RWPE2 (cell line): Measurements from ENCODE around the gene EPGN.

Source experiments
- ATAC-seq: fragments of 200-7000 bp; cut with Tn5 transposase; 3 replicates; pipeline ENCODE4 v1.9.1; 2021; ENCODE audit warnings: low read depth
- DNase-seq: peaks from one replicate; pipeline ENCODE4 v3.0.0-alpha.2; 2020; ENCODE audit warnings: low spot score
- H3K27ac ChIP-seq: fragments of 450-650 bp; 2 replicates; pipeline ENCODE4 v1.5.1; 2017; ENCODE audit warnings: mild to moderate bottlenecking; ENCODE audit not compliant: poor library complexity, severe bottlenecking
- H3K27me3 ChIP-seq: fragments of 250-450 bp; sonication (Bioruptor Pico); 2 replicates; pipeline ENCODE4 v1.5.1; 2021; ENCODE audit warnings: mild to moderate bottlenecking, moderate library complexity; ENCODE audit not compliant: insufficient read depth, poor library complexity, severe bottlenecking
- H3K36me3 ChIP-seq: fragments of 250-450 bp; sonication (Bioruptor Pico); 2 replicates; pipeline ENCODE4 v1.5.1; 2020; ENCODE audit warnings: low read depth, mild to moderate bottlenecking, moderate library complexity
- H3K4me1 ChIP-seq: fragments of 250-450 bp; sonication (Bioruptor Pico); 2 replicates; pipeline ENCODE4 v1.5.1; 2021; ENCODE audit warnings: mild to moderate bottlenecking, moderate library complexity; ENCODE audit not compliant: insufficient read depth, poor library complexity, severe bottlenecking
- H3K4me3 ChIP-seq: fragments of 250-450 bp; sonication (Bioruptor Pico); 2 replicates; pipeline ENCODE4 v1.5.1; 2021; ENCODE audit warnings: mild to moderate bottlenecking, moderate library complexity; ENCODE audit not compliant: severe bottlenecking
- H3K9me3 ChIP-seq: fragments of 250-450 bp; sonication (Bioruptor Pico); 2 replicates; pipeline ENCODE4 v1.5.1; 2021; ENCODE audit warnings: mild to moderate bottlenecking, moderate library complexity; ENCODE audit not compliant: severe bottlenecking
- CTCF ChIP-seq: fragments of 450-650 bp; IDR thresholded peaks from one replicate; pipeline ENCODE4 v1.5.1; 2017; ENCODE audit warnings: mild to moderate bottlenecking, moderate library complexity; ENCODE audit not compliant: poor library complexity, severe bottlenecking

Gene EPGN

DNA sequence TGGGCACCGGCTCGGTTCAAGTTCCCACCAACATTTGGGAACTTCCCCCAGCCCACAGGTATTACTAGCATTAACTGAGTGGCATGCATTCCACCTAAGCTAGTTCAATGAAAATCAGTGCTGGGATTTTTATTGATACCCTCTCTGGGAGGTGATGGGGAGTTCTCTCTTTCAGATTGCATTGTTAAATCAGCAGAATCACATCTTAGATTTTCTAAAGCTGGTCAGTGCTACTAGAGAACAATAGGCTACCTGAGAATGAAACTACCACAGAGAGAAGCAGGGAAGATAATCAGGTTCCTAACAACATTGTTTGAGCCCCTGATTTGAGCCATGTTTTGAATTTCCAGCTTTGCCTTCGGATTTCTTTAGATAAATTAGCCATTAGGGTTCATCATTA lies 16.0 kb downstream of the EPGN start:
- peaks cover 34% of the 10 kb centered on the region for H3K4me1 ChIP-seq
- no peak for ATAC-seq
- H3K36me3 ChIP-seq, result 0 out of 2 replicates have a peak, but pooled peaks cover 3% of the 10 kb centered on the region

GRCh38 chr4:74325886-74326285 lies 17.6 kb downstream of the EPGN start:
- no peak overlapping the region for H3K27ac ChIP-seq
- H3K4me1 ChIP-seq, result peaks cover 29% of the 10 kb centered on the region
- DNase-seq, result no peak
- H3K36me3 ChIP-seq, result 0 out of 2 replicates have a peak, but pooled peaks cover 3% of the 10 kb centered on the region
- ATAC-seq, result no peak
- no peaks in the 10 kb centered on the region for H3K9me3 ChIP-seq
- TF ChIP-seq CTCF, result no peak
- H3K27me3 ChIP-seq, result no peaks in the 10 kb centered on the region
- no peak overlapping the region for H3K4me3 ChIP-seq

More for the DNA sequence above, 16.0 kb downstream of the EPGN start:
- H3K27me3 ChIP-seq, result no peaks in the 10 kb centered on the region
- H3K4me3 ChIP-seq, result no peak overlapping the region
- TF ChIP-seq CTCF, result no peak
- no peaks in the 10 kb centered on the region for H3K9me3 ChIP-seq
- no peak for DNase-seq
- no peak overlapping the region for H3K27ac ChIP-seq

DNA sequence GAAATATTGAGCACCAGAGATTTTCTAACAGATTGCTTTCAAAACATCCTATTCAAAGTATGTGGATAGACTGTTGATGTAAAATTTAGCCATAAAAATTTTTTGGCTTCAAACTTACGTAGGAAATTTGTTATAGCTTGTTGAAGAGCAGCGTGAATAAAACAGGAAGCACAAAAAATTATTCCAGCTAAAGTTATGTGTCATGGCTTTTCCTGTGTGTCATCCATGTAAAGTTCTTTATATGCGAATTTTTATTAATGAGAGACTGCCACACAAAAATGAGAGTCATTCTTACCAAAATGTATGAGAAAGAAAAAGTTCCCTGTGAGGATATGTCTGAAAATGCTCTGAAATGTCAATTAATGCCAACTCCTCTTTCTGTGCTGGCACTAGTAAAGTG lies 19.5 kb downstream of the EPGN start:
- DNase-seq (no peak), ATAC-seq (peak; percentile 59)
- peaks cover 24% of the 10 kb centered on the region for H3K4me1 ChIP-seq
- H3K36me3 ChIP-seq, result 0 out of 2 replicates have a peak, but pooled peaks cover 3% of the 10 kb centered on the region
- no peak for TF ChIP-seq CTCF
- H3K4me3 ChIP-seq, result no peak overlapping the region
- H3K27ac ChIP-seq, result peak overlapping the region; percentile 91
- H3K27me3 ChIP-seq, result no peaks in the 10 kb centered on the region
- H3K9me3 ChIP-seq, result no peaks in the 10 kb centered on the region

DNA sequence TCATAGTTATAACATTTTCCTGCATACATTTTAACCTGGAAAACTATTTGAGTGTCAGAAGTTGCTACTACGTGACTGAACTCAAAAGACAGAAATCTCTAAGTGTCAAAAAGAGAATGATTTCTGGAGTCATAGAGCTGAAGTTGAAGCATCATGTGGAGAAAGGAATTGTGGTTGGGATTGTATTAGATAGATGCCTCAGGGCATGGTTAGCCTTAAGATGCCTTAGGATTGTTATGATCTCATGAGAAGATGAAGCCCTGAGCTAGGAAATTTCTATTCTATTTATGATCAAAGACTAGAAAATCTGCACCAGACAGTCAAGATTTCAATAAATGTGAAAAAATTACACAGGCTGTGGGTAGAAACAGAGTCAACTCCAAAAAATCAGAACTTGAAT lies 20.2 kb downstream of the EPGN start:
- Histone ChIP-seq H3K4me3 (no peak overlapping the region), H3K27me3 (no peaks in the 10 kb centered on the region), H3K36me3 (0 out of 2 replicates have a peak, but pooled peaks cover 3% of the 10 kb centered on the region), H3K4me1 (peaks cover 24% of the 10 kb centered on the region), H3K27ac (peak overlapping the region; percentile 91), H3K9me3 (no peaks in the 10 kb centered on the region)
- no peak for TF ChIP-seq CTCF
- DNase-seq (no peak), ATAC-seq (peak; percentile 54; the same call in 1 of the 3 replicates)

DNA sequence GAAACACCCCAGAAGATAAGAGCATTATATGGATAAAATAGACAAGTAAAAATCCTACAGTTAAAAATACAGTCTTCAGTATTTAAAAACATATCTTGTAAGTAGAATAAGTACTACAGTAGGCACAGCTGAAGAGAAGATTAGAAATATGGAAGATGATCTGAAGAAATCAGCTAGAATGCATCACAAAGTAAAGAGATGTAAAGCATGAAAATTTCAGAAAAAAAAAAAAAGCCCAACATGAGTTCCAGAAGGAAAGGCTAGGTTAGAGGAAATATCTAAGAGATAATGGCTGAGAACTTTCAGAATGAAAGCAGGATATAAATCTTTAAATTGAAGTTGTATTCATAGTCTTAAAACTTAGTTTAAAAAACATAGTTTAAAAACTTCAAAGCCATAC lies 21.0 kb downstream of the EPGN start:
- Histone ChIP-seq H3K27me3 (no peaks in the 10 kb centered on the region), H3K27ac (peak overlapping the region; percentile 91), H3K36me3 (0 out of 2 replicates have a peak, but pooled peaks cover 3% of the 10 kb centered on the region), H3K4me1 (peaks cover 24% of the 10 kb centered on the region), H3K9me3 (no peaks in the 10 kb centered on the region), H3K4me3 (no peak overlapping the region)
- DNase-seq, result no peak
- no peak for ATAC-seq
- TF ChIP-seq CTCF, result no peak
